ENCODE results near the gene NPAS2.

The NPAS2 gene

DNA sequence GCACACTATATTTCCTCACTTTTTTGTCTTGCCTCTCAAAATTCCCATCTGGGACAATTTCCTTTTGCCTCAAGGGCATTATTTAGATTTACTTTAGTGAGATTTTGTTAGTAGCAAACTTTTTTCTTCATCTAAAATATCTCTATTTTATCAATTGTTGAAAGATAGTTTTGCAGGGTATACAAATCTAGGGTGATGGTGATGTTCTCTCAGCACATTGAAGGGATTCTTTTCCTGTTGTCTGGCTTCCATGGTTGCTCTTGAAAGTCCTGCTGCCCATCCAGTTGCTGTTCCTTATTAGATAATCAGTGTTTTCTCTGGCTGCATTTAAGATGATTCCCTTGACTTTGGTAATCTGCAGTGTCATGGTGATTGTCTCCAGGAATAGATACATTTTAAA, 48.1 kb downstream of the NPAS2 start:
- DNase-seq = no peak
- intact Hi-C loops (cut with DNase I) = no loop called here

DNA sequence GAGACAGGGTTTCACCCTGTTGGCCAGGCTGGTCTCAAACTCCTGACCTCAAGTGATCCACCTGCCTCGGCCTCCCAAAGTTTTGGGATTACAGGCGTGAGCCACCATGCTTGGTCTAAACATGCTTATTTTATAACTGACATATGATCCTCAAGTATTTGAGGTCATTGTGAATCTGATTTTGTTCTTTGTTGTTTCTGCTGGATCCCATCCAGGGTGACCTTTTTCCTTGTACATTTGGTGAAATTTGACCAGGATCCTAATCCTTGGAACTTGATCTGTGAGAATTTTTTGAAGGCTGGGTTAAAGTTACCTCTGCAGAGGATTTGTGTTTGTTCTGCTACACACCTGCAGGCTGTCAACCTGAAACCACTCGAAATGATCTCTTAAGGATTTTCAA, 49.2 kb downstream of the NPAS2 start:
- DNase-seq = no peak
- intact Hi-C loops (cut with DNase I) = no loop called here

DNA sequence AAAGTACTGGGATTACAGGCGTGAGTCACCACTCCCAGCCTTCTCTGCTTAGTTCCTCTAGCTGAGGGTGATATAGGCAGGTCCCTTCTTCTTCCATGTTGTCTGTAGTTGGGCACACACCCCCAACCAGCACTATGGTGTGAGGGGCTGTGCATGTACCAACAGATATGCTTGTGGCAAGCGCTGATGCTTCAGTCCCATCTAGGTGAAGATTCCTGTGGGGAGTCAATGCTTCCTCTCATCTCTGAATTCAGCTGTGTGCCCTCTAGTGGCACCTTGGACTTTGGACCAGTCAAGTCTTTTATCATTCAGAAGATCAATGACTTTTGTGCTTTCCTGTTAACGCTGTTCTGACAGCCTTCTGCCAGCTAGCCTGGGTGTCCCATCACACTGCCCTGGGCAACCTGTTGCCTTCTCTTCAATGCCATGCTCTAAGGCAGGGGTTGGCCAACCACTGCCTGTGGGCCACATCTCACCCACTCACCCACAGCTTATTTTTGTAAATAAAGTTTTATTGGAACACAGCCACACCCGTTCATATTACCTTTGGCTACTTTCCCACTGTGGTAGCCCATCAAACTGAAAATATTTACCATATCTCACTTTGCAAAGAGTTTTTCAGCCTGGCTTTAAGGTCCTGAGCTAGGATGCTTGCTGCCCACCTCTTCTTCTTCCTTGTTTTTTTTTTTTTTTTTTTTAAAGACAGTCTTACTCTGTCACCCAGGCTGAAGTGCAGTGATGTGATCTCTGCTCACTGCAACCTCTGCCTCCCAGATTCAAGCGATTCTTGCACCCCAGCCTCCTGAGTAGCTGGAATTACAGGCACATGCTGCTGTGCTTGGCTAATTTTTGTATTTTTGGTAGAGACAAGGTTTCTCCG, 51.0 kb downstream of the NPAS2 start:
- no peak for DNase-seq

GRCh38 chr2:100875516-100876230, 55.7 kb downstream of the NPAS2 start:
- intact Hi-C loops (cut with DNase I) = no loop called here

More for the DNA sequence above, 51.0 kb downstream of the NPAS2 start:
- intact Hi-C loops (cut with DNase I) = no loop called here

GRCh38 chr2:100876231-100876860, 56.4 kb downstream of the NPAS2 start:
- no peak for DNase-seq
- intact Hi-C loops (cut with DNase I) = no loop called here

More at GRCh38 chr2:100875516-100876230, 55.7 kb downstream of the NPAS2 start:
- peak in 4 of 42 donors; percentile 13 to 49 (median 25) for DNase-seq

- intact Hi-C loops (cut with DNase I) = no loop called here
- DNase-seq = no peak
Measured at GRCh38 chr2:100877555-100877954, 57.6 kb downstream of the NPAS2 start.

DNA sequence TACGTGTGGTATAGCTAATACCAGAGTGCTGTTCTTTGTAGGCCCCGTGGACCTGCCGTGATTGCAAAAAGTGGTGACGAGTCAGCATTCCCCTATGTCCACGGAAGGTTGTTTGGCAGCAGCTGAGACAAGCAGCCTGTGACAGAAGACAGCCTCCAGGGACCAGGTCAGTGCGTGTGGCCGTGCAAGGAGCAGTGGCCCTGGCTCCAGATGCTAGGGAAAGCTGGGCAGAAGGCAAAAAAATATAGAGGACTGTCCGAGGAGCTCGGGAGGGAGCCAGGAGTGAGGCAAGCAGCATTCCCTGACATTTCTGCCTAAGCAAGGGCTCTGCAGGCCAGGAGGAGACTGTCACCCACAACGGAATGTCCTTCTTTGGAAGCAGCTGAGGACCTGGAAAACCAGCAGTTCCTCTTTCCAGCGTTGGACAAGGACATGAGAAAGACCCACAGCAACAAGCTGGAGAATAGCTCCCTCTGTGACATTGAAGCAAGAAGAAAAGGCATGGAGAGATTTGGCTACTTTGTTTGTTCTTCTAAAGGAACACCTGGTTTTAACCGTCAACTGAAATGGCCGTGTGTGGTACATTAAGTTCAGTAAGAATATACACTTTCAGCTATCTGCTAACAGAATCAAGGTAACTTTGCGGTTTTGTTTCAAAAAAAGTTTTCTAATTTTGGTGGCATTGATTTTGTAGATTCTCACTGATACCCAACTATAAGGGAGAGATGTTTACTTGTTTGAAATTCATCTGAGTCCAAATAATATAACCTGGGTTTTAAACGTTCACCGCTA, 58.3 kb downstream of the NPAS2 start:
- intact Hi-C loops (cut with DNase I) = no loop called here
- no peak for DNase-seq

- intact Hi-C loops (cut with DNase I) = no loop called here
- DNase-seq = no peak
Measured at GRCh38 chr2:100879296-100879695, 59.4 kb downstream of the NPAS2 start.

DNA sequence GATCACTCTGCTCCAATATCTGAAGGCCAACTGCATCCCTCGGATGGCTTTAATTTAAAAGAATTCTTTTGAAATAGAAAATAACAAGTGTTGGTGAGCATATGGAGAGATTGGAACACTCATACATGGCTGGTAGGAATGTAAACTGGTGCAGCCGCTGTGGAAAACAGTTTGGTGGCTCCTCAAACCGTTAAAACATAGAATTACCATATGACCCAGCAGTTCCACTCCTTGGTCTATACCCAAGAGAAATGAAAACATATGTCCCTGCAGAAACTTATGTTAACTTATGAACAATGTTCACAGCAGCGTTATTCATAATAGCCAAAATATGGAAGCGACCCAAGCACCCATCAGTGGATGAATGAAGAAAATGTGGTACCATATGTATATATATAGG, 60.1 kb downstream of the NPAS2 start:
- intact Hi-C loops (cut with DNase I) = no loop called here
- DNase-seq = no peak

DNA sequence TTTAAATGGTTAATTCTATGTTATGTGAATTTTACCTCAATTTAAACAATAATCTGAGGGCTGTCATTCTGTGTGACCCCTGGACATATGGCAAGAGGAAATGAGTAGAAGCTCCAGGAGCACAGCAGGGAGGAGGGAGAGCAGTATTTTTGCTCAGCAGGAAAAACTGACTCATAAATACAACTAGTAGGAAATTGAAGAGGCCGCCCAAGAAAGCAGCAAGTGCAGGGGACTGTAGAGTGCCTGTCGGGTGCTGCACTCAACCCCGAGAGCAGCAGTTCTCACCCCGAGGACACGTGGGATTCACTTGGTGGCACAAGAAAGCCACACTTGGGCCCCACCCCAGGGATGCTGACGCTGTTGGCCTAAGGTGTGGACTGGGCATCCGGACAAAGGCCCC, 60.8 kb downstream of the NPAS2 start:
- intact Hi-C loops (cut with DNase I) = no loop called here

GRCh38 chr2:100882645-100883613, 63.0 kb downstream of the NPAS2 start:
- DNase-seq = no peak
- intact Hi-C loops (cut with DNase I) = no loop called here

More for the DNA sequence above, 60.8 kb downstream of the NPAS2 start:
- no peak for DNase-seq

GRCh38 chr2:100884145-100884621, 64.2 kb downstream of the NPAS2 start:
- intact Hi-C loops (cut with DNase I) = no loop called here
- no peak for DNase-seq

- intact Hi-C loops (cut with DNase I) = no loop called here
Measured at GRCh38 chr2:100886085-100886484, 66.1 kb downstream of the NPAS2 start.

DNA sequence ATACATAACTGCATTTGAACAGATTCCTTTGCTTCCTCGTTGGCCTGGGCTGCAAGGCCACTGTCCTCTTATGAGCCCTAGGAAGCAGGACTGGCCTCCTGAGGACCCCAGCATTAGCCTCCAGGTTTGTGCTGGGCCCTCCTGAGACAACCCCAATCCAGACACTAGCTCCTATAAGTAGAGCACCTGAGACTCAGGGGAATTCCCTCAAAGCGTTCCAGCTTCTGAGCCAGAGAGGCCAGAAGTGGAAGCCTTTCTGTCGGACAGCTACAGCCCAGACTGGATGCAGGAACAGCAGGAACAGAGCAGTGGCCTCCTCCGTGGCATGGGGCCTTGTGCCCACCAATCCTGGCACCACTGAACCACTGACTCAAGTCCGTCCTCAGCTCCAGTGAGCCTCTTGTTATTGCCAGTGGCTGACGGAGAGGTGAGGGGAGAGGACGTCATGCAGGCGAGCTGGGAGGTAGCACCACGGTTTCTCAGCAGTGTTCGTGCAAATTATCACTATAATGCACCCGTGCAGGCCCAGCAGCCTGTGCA, 67.2 kb downstream of the NPAS2 start:
- intact Hi-C loops (cut with DNase I) = no loop called here
- DNase-seq = no peak

More at GRCh38 chr2:100886085-100886484, 66.1 kb downstream of the NPAS2 start:
- no peak for DNase-seq

DNA sequence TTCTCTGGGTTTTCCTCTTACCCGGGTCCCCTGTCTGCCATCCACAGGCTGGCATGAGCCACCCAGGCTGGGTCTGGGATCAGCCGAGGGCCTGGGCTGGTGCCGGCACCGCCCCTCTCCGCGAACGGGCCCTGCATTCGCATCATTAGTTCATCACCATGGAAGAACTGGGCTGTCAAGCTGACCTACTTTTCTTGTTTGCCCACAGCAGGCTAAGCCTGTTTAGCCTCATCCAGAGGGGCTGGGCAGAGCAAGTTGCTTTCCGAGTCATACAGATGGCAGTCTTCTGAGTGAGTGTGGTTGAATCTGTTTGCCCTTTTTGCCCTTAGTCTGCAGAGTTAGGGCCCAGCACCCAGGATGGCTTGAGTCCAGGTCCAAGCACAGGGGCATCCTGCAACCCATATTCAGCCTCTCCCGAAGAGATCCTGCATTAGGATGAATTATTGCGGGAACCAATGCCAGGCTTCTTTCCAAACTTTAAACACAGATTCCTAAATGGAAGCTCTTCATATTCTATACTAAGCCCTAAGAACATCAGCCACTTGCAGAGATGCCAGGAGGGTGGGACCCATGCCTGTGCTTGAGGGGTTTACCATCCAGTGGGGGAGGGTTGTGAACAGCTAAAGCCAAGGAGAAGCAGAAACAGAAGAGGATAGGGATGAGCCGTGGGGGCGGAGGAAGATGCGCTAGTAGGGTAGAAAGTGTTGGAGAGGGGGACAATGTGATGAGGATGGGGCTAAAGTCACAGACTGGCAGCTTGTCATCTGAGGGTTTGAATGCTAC, 68.0 kb downstream of the NPAS2 start:
- peak in 20 of 42 donors; percentile 11 to 71 (median 42) for DNase-seq
- intact Hi-C loops (cut with DNase I) = no loop called here

GRCh38 chr2:100888601-100889000, 68.7 kb downstream of the NPAS2 start:
- no peak for DNase-seq
- intact Hi-C loops (cut with DNase I) = no loop called here

DNA sequence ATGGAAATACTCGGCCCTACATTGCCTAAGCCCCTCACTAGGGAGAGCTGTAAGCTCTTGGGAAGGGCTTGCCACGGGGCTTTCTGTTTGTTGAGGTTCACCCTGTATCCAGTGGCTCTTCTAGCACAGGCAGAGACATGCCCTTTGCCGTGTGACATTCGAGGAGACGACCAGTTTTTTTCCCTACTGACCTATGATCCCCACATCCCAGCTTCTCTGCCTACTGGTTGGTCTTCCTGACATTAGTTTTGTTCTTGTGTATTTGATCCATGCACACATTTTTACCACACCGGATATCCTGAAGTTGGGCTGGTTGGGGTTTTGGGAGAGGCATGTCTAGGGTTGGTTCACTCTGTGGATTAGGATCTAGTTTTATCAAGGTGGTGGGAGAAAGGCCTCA, 69.3 kb downstream of the NPAS2 start:
- peak in 1 of 42 donors; percentile 4 for DNase-seq
- intact Hi-C loops (cut with DNase I) = no loop called here
